OCI-LY7 (cell line): ENCODE measurements around the gene ATG16L2. TPM values are rescaled to one million over a fixed set of nuclear protein-coding genes. Genes with fewer than 3 reads are reported as not detected.

ENCODE experiments used
- BruUV-seq: library from RNA; stranded (reverse); fragments of 400-500 nt; replicated peaks from 2 replicates; lab custom pipeline; 2021; lab: Mats Ljungman, UMichigan
- CTCF ChIA-PET: fragments of 300-600 bp; sonication (Branson Sonifier 250); formaldehyde crosslinking; loops from one replicate; lab custom pipeline; 2022; ENCODE audit warnings: antibody characterized with exemption; ENCODE audit not compliant: unreplicated experiment; lab: Charles Lee
- POLR2A ChIA-PET: fragments of 300-600 bp; sonication (Branson Sonifier 250); formaldehyde crosslinking; loops from one replicate; lab custom pipeline; 2022; ENCODE audit warnings: antibody characterized with exemption; lab: Charles Lee
- DNase-seq: peaks from one replicate; pipeline ENCODE4 v3.0.0-alpha.2; 2015; ENCODE audit warnings: low spot score
- H2AFZ ChIP-seq: fragments of 200-600 bp; sonication (generic), shearing (Covaris generic); 2 replicates; pipeline ENCODE4 v1.6.1; 2014; ENCODE audit warnings: mild to moderate bottlenecking, antibody characterized with exemption, low read length, moderate library complexity
- H3K27ac ChIP-seq: fragments of 200-600 bp; sonication (generic); 2 replicates; pipeline ENCODE4 v1.5.1; 2014; ENCODE audit warnings: mixed run types, low read depth, mild to moderate bottlenecking, moderate library complexity, low read length, inconsistent platforms; ENCODE audit not compliant: poor library complexity, severe bottlenecking
- H3K36me3 ChIP-seq: fragments of 200-600 bp; sonication (generic); 2 replicates; pipeline ENCODE4 v1.6.1; 2014; ENCODE audit warnings: mild to moderate bottlenecking, antibody characterized with exemption, low read length, moderate library complexity, mixed read lengths; ENCODE audit not compliant: insufficient read depth
- H3K4me1 ChIP-seq: fragments of 200-600 bp; sonication (generic); 2 replicates; pipeline ENCODE4 v1.5.1; 2014; ENCODE audit warnings: mild to moderate bottlenecking, low read length; ENCODE audit not compliant: insufficient read depth, poor library complexity, severe bottlenecking
- H3K4me2 ChIP-seq: fragments of 200-600 bp; sonication (generic); 2 replicates; pipeline ENCODE4 v1.6.1; 2014; ENCODE audit warnings: mild to moderate bottlenecking, low read length
- H3K4me3 ChIP-seq: fragments of 200-600 bp; sonication (generic); 2 replicates; pipeline ENCODE4 v1.5.1; 2014; ENCODE audit warnings: mild to moderate bottlenecking, low read depth, low read length; ENCODE audit not compliant: poor library complexity, severe bottlenecking
- H3K79me2 ChIP-seq: fragments of 200-600 bp; sonication (generic); 2 replicates; pipeline ENCODE4 v1.6.1; 2016; ENCODE audit warnings: low read depth, mild to moderate bottlenecking, low read length, moderate library complexity, mixed read lengths; ENCODE audit not compliant: insufficient read depth
- H3K9me2 ChIP-seq: fragments of 200-600 bp; sonication (generic); 2 replicates; pipeline ENCODE4 v1.6.1; 2016; ENCODE audit warnings: mild to moderate bottlenecking, low read length, mixed read lengths; ENCODE audit not compliant: insufficient read depth
- H3K9me3 ChIP-seq: fragments of 200-600 bp; sonication (generic); 2 replicates; pipeline ENCODE4 v1.6.1; 2014; ENCODE audit warnings: mild to moderate bottlenecking, mixed run types, low read length, mixed read lengths
- H4K20me1 ChIP-seq: fragments of 200-600 bp; sonication (generic); 2 replicates; pipeline ENCODE4 v1.6.1; 2014; ENCODE audit warnings: mild to moderate bottlenecking, antibody characterized with exemption, low read length, moderate library complexity, mixed read lengths; ENCODE audit not compliant: insufficient read depth
- EZH2phosphoT487 ChIP-seq: fragments of 200-600 bp; sonication (generic); IDR thresholded peaks from 2 replicates; pipeline ENCODE4 v1.6.1; 2018; ENCODE audit warnings: low read depth, borderline replicate concordance, mild to moderate bottlenecking, mixed run types, antibody characterized with exemption, low read length, moderate library complexity, mixed read lengths
- intact Hi-C: fragments of 100-400 bp; cut with micrococcal nuclease; formaldehyde crosslinking; loops from one replicate; pipeline ENCODE4 v1.10.0; 2022; ENCODE audit not compliant: unreplicated experiment
- total RNA-seq, 2 experiments: library from RNA; depleted of rRNA in 1 of 2; stranded (reverse); fragments of >200 nt in 1 of 2; shearing (Covaris generic) in 1 of 2; gene quantifications; 2 replicates each; pipeline ENCODE4 v1.2.3, GENCODE V29; 2014 to 2022
- TF ChIP-seq, protein P1 (sequence below): fragments of 200-600 bp; sonication (generic); conservative IDR thresholded peaks from 2 replicates; pipeline ENCODE4 v1.5.1; 2014; ENCODE audit warnings: mild to moderate bottlenecking, antibody characterized with exemption, low read length, moderate library complexity, mixed read lengths

ATG16L2 gene
- total RNA-seq, 2 experiments from 2014 or later: 103 to 108 TPM

- no TSS peak for BruUV-seq
- Histone ChIP-seq H2AFZ (no peak overlapping the region), H3K4me3 (no peak overlapping the region), H3K27ac (peak overlapping the region; percentile 6), H4K20me1 (no peaks in the 10 kb centered on the region), H3K36me3 (peaks cover 95% of the 10 kb centered on the region), H3K4me1 (peaks cover 5% of the 10 kb centered on the region), H3K4me2 (no peak overlapping the region), H3K79me2 (no peaks in the 10 kb centered on the region), H3K9me3 (no peaks in the 10 kb centered on the region), H3K9me2 (no peaks in the 10 kb centered on the region)
- intact Hi-C loops: no loop called here
- ChIA-PET POLR2A (interaction anchor here (0.7 to 1.0 kb wide), 3 partner anchors 11 to 336 kb away, joined by 3 read pairs; no protein-coding TSS in a partner anchor), CTCF (no interaction called here)
- no peak for DNase-seq
- TF ChIP-seq EZH2phosphoT487: no peak
- TF ChIP-seq, protein P1, sequence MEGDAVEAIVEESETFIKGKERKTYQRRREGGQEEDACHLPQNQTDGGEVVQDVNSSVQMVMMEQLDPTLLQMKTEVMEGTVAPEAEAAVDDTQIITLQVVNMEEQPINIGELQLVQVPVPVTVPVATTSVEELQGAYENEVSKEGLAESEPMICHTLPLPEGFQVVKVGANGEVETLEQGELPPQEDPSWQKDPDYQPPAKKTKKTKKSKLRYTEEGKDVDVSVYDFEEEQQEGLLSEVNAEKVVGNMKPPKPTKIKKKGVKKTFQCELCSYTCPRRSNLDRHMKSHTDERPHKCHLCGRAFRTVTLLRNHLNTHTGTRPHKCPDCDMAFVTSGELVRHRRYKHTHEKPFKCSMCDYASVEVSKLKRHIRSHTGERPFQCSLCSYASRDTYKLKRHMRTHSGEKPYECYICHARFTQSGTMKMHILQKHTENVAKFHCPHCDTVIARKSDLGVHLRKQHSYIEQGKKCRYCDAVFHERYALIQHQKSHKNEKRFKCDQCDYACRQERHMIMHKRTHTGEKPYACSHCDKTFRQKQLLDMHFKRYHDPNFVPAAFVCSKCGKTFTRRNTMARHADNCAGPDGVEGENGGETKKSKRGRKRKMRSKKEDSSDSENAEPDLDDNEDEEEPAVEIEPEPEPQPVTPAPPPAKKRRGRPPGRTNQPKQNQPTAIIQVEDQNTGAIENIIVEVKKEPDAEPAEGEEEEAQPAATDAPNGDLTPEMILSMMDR: no peak
Measured at GRCh38 chr11:72828081-72828567, 13.9 kb downstream of the ATG16L2 start.

DNA sequence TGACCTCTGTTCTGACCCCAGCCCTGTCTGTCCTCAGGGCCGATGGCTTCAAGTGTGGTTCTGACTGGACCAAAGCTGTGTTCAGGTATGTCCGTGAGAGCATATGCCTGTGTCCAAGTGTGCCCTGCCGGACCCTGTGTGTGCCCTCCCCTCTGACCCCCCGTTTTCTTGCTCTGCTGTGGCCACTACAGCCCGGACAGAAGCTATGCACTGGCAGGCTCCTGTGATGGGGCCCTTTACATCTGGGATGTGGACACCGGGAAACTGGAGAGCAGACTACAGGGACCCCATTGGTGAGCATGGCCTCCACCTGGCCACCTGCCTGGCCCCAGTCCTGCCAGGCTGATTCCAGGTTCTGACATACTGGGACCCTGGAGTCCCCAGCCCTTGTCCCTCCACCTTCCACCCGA is 14.5 kb downstream of the ATG16L2 start:
- Histone ChIP-seq H3K4me2 (no peak overlapping the region), H3K36me3 (peaks cover 93% of the 10 kb centered on the region), H2AFZ (no peak overlapping the region), H3K27ac (peak overlapping the region; percentile 6), H3K4me1 (peaks cover 5% of the 10 kb centered on the region), H3K9me2 (no peaks in the 10 kb centered on the region), H3K9me3 (no peaks in the 10 kb centered on the region), H3K79me2 (no peaks in the 10 kb centered on the region), H4K20me1 (no peaks in the 10 kb centered on the region), H3K4me3 (no peak overlapping the region)
- BruUV-seq: no TSS peak
- DNase-seq: no peak
- CTCF ChIA-PET: no interaction called here
- TF ChIP-seq, protein P1: no peak
- TF ChIP-seq EZH2phosphoT487: no peak
- intact Hi-C loops: no loop called here
- POLR2A ChIA-PET: interaction anchor here (1.0 kb wide), 2 partner anchors 36 to 347 kb away, joined by 3 read pairs; no protein-coding TSS in a partner anchor

DNA sequence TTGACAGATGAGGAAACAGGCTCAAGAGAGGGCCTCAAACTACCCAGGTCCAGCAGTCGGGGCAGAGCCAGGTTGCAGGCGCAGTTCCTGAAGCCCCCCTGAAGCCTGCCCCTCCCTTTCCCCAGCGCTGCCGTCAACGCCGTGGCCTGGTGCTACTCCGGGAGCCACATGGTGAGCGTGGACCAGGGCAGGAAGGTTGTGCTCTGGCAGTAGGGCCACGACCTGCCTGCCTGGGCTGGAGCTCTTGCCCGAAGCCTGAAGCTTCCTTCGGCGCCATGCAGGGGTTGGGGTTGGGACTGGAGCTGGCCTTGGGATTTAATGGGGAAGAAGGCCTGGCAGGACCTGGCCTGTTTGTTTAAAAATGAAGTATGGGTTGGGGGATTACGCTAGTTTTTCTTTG is 15.0 kb downstream of the ATG16L2 start:
- Histone ChIP-seq H3K36me3 (peaks cover 93% of the 10 kb centered on the region), H3K4me2 (no peak overlapping the region), H3K9me3 (no peaks in the 10 kb centered on the region), H3K79me2 (no peaks in the 10 kb centered on the region), H3K27ac (no peak overlapping the region), H2AFZ (no peak overlapping the region), H4K20me1 (no peaks in the 10 kb centered on the region), H3K9me2 (no peaks in the 10 kb centered on the region), H3K4me3 (no peak overlapping the region), H3K4me1 (peaks cover 5% of the 10 kb centered on the region)
- BruUV-seq: no TSS peak
- no peak for TF ChIP-seq EZH2phosphoT487
- TF ChIP-seq, protein P1: no peak
- ChIA-PET CTCF (no interaction called here), POLR2A (interaction anchor here (1.0 kb wide), 1 partner anchor 347 kb away, joined by 3 read pairs; no protein-coding TSS in a partner anchor)
- intact Hi-C loops: no loop called here
- no peak for DNase-seq
